ENCODE results near the gene RPS6KA5.

- TF ChIP-seq EZH2 (IDR thresholded peaks at IDR 0.05; ENCODE audit: insufficient read depth, low read length): no peak
- no peak for TF ChIP-seq CTCF (IDR thresholded peaks at IDR 0.05; ENCODE audit: insufficient read depth, low read depth, low read length)
These were observed 90.3 kb downstream of the RPS6KA5 start for GRCh38 chr14:90970167-90970600.

All from astrocyte (in vitro differentiated cells and primary cell).